GM21786 (cell line): ENCODE results near the gene OTOGL.
A peak's percentile ranks its signal among the peaks of the same experiment; 100 is the strongest.

Source experiments
- ATAC-seq: cut with Tn5 transposase; IDR thresholded peaks from one replicate; pipeline ENCODE4 v1.9.1; 2021; ENCODE audit not compliant: unreplicated experiment

The OTOGL gene

GRCh38 chr12:80325167-80325959 is 226.0 kb downstream of the OTOGL start:
- no peak for ATAC-seq

- no peak for ATAC-seq
Measured at GRCh38 chr12:80332827-80333226, 233.5 kb downstream of the OTOGL start.

GRCh38 chr12:80352474-80352873 is 253.1 kb downstream of the OTOGL start:
- no peak for ATAC-seq

- no peak for ATAC-seq
Measured at GRCh38 chr12:80353254-80353653, 253.9 kb downstream of the OTOGL start.

- ATAC-seq = no peak
Measured at GRCh38 chr12:80356097-80356496, 256.8 kb downstream of the OTOGL start.

- no peak for ATAC-seq
Measured at GRCh38 chr12:80359703-80360102, 260.4 kb downstream of the OTOGL start.

- ATAC-seq = no peak
Measured at GRCh38 chr12:80364056-80364455, 264.7 kb downstream of the OTOGL start.

- no peak for ATAC-seq
Measured at GRCh38 chr12:80373666-80374065, 274.3 kb downstream of the OTOGL start.

- no peak for ATAC-seq
Measured at GRCh38 chr12:80374615-80375014, 275.3 kb downstream of the OTOGL start.

GRCh38 chr12:80377140-80377794 is 277.9 kb downstream of the OTOGL start:
- ATAC-seq = no peak

GRCh38 chr12:80381121-80381520 is 281.8 kb downstream of the OTOGL start:
- no peak for ATAC-seq

GRCh38 chr12:80382254-80382653 is 282.9 kb downstream of the OTOGL start:
- no peak for ATAC-seq

GRCh38 chr12:80400571-80400991 is 301.2 kb downstream of the OTOGL start:
- ATAC-seq = no peak

- no peak for ATAC-seq
Measured at GRCh38 chr12:80401191-80401590, 301.9 kb downstream of the OTOGL start.

GRCh38 chr12:80404629-80405028 is 305.3 kb downstream of the OTOGL start:
- no peak for ATAC-seq

GRCh38 chr12:80406253-80406652 is 306.9 kb downstream of the OTOGL start:
- ATAC-seq = no peak

- no peak for ATAC-seq
Measured at GRCh38 chr12:80411787-80412186, 312.4 kb downstream of the OTOGL start.

- ATAC-seq = peak; percentile 78
Measured at GRCh38 chr12:80412343-80412953, 313.1 kb downstream of the OTOGL start.

GRCh38 chr12:80413462-80413861 is 314.1 kb downstream of the OTOGL start:
- ATAC-seq = no peak

- ATAC-seq = no peak
Measured at GRCh38 chr12:80415466-80415865, 316.1 kb downstream of the OTOGL start.

- ATAC-seq = no peak
Measured at GRCh38 chr12:80419644-80420043, 320.3 kb downstream of the OTOGL start.

- ATAC-seq = no peak
Measured at GRCh38 chr12:80420075-80420474, 320.7 kb downstream of the OTOGL start.
